WTC11 (cell line): Measurements from ENCODE around the gene S100A5.
"Not testable (repeated sequence)": the region's sequence is repeated elsewhere in the genome, so short reads cannot be mapped to it uniquely, and the experiment has no call there.

Experiments
- CDX4 ChIP-seq: fragments of 250-450 bp; sonication (Bioruptor Pico); IDR thresholded peaks from 2 replicates; pipeline ENCODE4 v1.9.0; 2021; ENCODE audit warnings: moderate library complexity, mild to moderate bottlenecking, inconsistent platforms, borderline replicate concordance
- FOXP4 ChIP-seq: sonication (generic); formaldehyde crosslinking; IDR thresholded peaks from 2 replicates; pipeline ENCODE4 v1.8.0; 2022; ENCODE audit warnings: mild to moderate bottlenecking, missing genetic modification reagents
- KAT7 ChIP-seq: sonication (generic); formaldehyde crosslinking; IDR thresholded peaks from 2 replicates; pipeline ENCODE4 v1.8.1; 2023; ENCODE audit warnings: missing genetic modification reagents, mild to moderate bottlenecking, borderline replicate concordance
- ZBTB21 ChIP-seq: sonication (generic); formaldehyde crosslinking; IDR thresholded peaks from 2 replicates; pipeline ENCODE4 v1.8.1; 2023; ENCODE audit warnings: mild to moderate bottlenecking, missing genetic modification reagents, borderline replicate concordance
- ZNF138 ChIP-seq: sonication (generic); formaldehyde crosslinking; conservative IDR thresholded peaks from 2 replicates; pipeline ENCODE4 v1.8.1; 2022; ENCODE audit warnings: mild to moderate bottlenecking, moderate library complexity, missing genetic modification reagents
- TF ChIP-seq, protein P1 (sequence below): sonication (generic); formaldehyde crosslinking; IDR thresholded peaks from 2 replicates; pipeline ENCODE4 v1.8.0; 2023; ENCODE audit warnings: missing genetic modification reagents, mild to moderate bottlenecking, borderline replicate concordance
- TF ChIP-seq, protein P2 (sequence below): fragments of 200-600 bp; IDR thresholded peaks from 2 replicates; pipeline ENCODE4 v1.8.0; 2022; ENCODE audit warnings: antibody characterized with exemption
- TF ChIP-seq, protein P3 (sequence below): fragments of 250-450 bp; sonication (Bioruptor Pico); IDR thresholded peaks from 2 replicates; pipeline ENCODE4 v1.9.0; 2021; ENCODE audit warnings: mild to moderate bottlenecking
- TF ChIP-seq, protein P4 (sequence below): sonication (generic); formaldehyde crosslinking; IDR thresholded peaks from 2 replicates; pipeline ENCODE4 v1.8.0; 2022; ENCODE audit warnings: mild to moderate bottlenecking, missing genetic modification reagents

GRCh38 chr1:153582836-153583235, 42.1 kb upstream of the S100A5 start:
- TF ChIP-seq, protein P1, sequence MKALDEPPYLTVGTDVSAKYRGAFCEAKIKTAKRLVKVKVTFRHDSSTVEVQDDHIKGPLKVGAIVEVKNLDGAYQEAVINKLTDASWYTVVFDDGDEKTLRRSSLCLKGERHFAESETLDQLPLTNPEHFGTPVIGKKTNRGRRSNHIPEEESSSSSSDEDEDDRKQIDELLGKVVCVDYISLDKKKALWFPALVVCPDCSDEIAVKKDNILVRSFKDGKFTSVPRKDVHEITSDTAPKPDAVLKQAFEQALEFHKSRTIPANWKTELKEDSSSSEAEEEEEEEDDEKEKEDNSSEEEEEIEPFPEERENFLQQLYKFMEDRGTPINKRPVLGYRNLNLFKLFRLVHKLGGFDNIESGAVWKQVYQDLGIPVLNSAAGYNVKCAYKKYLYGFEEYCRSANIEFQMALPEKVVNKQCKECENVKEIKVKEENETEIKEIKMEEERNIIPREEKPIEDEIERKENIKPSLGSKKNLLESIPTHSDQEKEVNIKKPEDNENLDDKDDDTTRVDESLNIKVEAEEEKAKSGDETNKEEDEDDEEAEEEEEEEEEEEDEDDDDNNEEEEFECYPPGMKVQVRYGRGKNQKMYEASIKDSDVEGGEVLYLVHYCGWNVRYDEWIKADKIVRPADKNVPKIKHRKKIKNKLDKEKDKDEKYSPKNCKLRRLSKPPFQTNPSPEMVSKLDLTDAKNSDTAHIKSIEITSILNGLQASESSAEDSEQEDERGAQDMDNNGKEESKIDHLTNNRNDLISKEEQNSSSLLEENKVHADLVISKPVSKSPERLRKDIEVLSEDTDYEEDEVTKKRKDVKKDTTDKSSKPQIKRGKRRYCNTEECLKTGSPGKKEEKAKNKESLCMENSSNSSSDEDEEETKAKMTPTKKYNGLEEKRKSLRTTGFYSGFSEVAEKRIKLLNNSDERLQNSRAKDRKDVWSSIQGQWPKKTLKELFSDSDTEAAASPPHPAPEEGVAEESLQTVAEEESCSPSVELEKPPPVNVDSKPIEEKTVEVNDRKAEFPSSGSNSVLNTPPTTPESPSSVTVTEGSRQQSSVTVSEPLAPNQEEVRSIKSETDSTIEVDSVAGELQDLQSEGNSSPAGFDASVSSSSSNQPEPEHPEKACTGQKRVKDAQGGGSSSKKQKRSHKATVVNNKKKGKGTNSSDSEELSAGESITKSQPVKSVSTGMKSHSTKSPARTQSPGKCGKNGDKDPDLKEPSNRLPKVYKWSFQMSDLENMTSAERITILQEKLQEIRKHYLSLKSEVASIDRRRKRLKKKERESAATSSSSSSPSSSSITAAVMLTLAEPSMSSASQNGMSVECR (CRISPR knock-in tag), result not testable (repeated sequence)
- TF ChIP-seq, protein P2, sequence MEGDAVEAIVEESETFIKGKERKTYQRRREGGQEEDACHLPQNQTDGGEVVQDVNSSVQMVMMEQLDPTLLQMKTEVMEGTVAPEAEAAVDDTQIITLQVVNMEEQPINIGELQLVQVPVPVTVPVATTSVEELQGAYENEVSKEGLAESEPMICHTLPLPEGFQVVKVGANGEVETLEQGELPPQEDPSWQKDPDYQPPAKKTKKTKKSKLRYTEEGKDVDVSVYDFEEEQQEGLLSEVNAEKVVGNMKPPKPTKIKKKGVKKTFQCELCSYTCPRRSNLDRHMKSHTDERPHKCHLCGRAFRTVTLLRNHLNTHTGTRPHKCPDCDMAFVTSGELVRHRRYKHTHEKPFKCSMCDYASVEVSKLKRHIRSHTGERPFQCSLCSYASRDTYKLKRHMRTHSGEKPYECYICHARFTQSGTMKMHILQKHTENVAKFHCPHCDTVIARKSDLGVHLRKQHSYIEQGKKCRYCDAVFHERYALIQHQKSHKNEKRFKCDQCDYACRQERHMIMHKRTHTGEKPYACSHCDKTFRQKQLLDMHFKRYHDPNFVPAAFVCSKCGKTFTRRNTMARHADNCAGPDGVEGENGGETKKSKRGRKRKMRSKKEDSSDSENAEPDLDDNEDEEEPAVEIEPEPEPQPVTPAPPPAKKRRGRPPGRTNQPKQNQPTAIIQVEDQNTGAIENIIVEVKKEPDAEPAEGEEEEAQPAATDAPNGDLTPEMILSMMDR, result not testable (repeated sequence)
- TF ChIP-seq ZNF138; KAT7 (CRISPR knock-in tag); FOXP4 (CRISPR knock-in tag); ZBTB21 (CRISPR knock-in tag); CDX4 (CRISPR knock-in tag): not testable (repeated sequence)
- TF ChIP-seq, protein P3, sequence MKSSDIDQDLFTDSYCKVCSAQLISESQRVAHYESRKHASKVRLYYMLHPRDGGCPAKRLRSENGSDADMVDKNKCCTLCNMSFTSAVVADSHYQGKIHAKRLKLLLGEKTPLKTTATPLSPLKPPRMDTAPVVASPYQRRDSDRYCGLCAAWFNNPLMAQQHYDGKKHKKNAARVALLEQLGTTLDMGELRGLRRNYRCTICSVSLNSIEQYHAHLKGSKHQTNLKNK (CRISPR knock-in tag), result not testable (repeated sequence)
- TF ChIP-seq, protein P4, sequence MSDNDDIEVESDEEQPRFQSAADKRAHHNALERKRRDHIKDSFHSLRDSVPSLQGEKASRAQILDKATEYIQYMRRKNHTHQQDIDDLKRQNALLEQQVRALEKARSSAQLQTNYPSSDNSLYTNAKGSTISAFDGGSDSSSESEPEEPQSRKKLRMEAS, result not testable (repeated sequence)
